OCI-LY1 (cell line): ENCODE data around the gene TMEM131.
A peak's percentile ranks its signal among the peaks of the same experiment; 100 is the strongest.

Source experiments
- H2AFZ ChIP-seq: fragments of 200-600 bp; sonication (generic), shearing (Covaris generic); 2 replicates; pipeline ENCODE4 v1.6.0; 2014; ENCODE audit warnings: antibody characterized with exemption, mild to moderate bottlenecking, low read length
- H3F3A ChIP-seq: fragments of 200-600 bp; sonication (generic), shearing (Covaris generic); 2 replicates; pipeline ENCODE4 v1.6.0; 2014; ENCODE audit warnings: mild to moderate bottlenecking, antibody characterized with exemption, low read length, moderate library complexity; ENCODE audit not compliant: insufficient read depth
- H3K27ac ChIP-seq: fragments of 200-600 bp; sonication (generic); 2 replicates; pipeline ENCODE4 v1.5.1; 2014; ENCODE audit warnings: low read length, mixed run types, mild to moderate bottlenecking, low read depth; ENCODE audit not compliant: poor library complexity, severe bottlenecking
- H3K27me3 ChIP-seq: fragments of 200-600 bp; sonication (generic); 2 replicates; pipeline ENCODE4 v1.6.0; 2014; ENCODE audit warnings: antibody characterized with exemption, mild to moderate bottlenecking, low read length, moderate library complexity; ENCODE audit not compliant: insufficient read depth
- H3K36me3 ChIP-seq: fragments of 200-600 bp; sonication (generic); 2 replicates; pipeline ENCODE4 v1.6.1; 2014; ENCODE audit warnings: mild to moderate bottlenecking, antibody characterized with exemption, low read length, moderate library complexity, mixed read lengths; ENCODE audit not compliant: insufficient read depth
- H3K4me1 ChIP-seq: fragments of 200-600 bp; sonication (generic); 2 replicates; pipeline ENCODE4 v1.5.1; 2014; ENCODE audit warnings: mild to moderate bottlenecking, low read length, moderate library complexity; ENCODE audit not compliant: insufficient read depth, severe bottlenecking
- H3K4me2 ChIP-seq: fragments of 200-600 bp; sonication (generic), shearing (Covaris generic); 2 replicates; pipeline ENCODE4 v1.6.1; 2014; ENCODE audit warnings: low read length
- H3K4me3 ChIP-seq: fragments of 200-600 bp; sonication (generic); 2 replicates; pipeline ENCODE4 v1.5.1; 2014; ENCODE audit warnings: low read length, low read depth, mild to moderate bottlenecking, mixed read lengths; ENCODE audit not compliant: poor library complexity, severe bottlenecking
- H3K79me2 ChIP-seq: fragments of 200-600 bp; shearing (Covaris generic); 2 replicates; pipeline ENCODE4 v1.6.1; 2016; ENCODE audit warnings: mixed run types, low read length, mixed read lengths; ENCODE audit not compliant: insufficient read depth
- H3K9ac ChIP-seq: fragments of 200-600 bp; sonication (generic), shearing (Covaris generic); 2 replicates; pipeline ENCODE4 v1.6.1; 2014; ENCODE audit warnings: mild to moderate bottlenecking, low read length, mixed read lengths
- H3K9me2 ChIP-seq: fragments of 200-600 bp; sonication (generic), shearing (Covaris generic); 2 replicates; pipeline ENCODE4 v1.6.1; 2014; ENCODE audit warnings: low read depth, mild to moderate bottlenecking, low read length, mixed read lengths
- H3K9me3 ChIP-seq: fragments of 200-600 bp; shearing (Covaris generic); 2 replicates; pipeline ENCODE4 v1.6.1; 2014; ENCODE audit warnings: low read length, mixed read lengths
- H4K20me1 ChIP-seq: fragments of 200-600 bp; sonication (generic), shearing (Covaris generic); 2 replicates; pipeline ENCODE4 v1.6.0; 2016; ENCODE audit warnings: mild to moderate bottlenecking, low read length; ENCODE audit not compliant: insufficient read depth
- CTCF ChIP-seq: fragments of 200-600 bp; sonication (generic), shearing (Covaris generic); IDR thresholded peaks from 2 replicates; pipeline ENCODE4 v1.5.1; 2017; ENCODE audit warnings: mild to moderate bottlenecking, antibody characterized with exemption, low read length, moderate library complexity, mixed read lengths
- EZH2 ChIP-seq: fragments of 200-600 bp; sonication (generic), shearing (Covaris generic); IDR thresholded peaks from 2 replicates; pipeline ENCODE4 v1.8.0; 2017; ENCODE audit warnings: borderline replicate concordance, mixed run types, mild to moderate bottlenecking, antibody characterized with exemption, low read length, moderate library complexity, mixed read lengths

TMEM131 gene

GRCh38 chr2:97871096-97871780, 124.5 kb downstream of the TMEM131 start:
- Histone ChIP-seq H3K27me3 (no peaks in the 10 kb centered on the region), H3K9ac (no peak overlapping the region), H3K4me1 (peaks cover 16% of the 10 kb centered on the region), H3K9me3 (no peaks in the 10 kb centered on the region), H2AFZ (no peak overlapping the region), H3K4me2 (no peak overlapping the region), H3F3A (no peaks in the 10 kb centered on the region), H3K36me3 (peaks cover 10% of the 10 kb centered on the region; the same call in 1 of the 2 replicates), H3K4me3 (no peak overlapping the region), H3K27ac (no peak overlapping the region), H3K79me2 (no peaks in the 10 kb centered on the region), H4K20me1 (no peaks in the 10 kb centered on the region; the same call in 1 of the 2 replicates), H3K9me2 (no peaks in the 10 kb centered on the region)
- TF ChIP-seq CTCF (no peak), EZH2 (no peak)

DNA sequence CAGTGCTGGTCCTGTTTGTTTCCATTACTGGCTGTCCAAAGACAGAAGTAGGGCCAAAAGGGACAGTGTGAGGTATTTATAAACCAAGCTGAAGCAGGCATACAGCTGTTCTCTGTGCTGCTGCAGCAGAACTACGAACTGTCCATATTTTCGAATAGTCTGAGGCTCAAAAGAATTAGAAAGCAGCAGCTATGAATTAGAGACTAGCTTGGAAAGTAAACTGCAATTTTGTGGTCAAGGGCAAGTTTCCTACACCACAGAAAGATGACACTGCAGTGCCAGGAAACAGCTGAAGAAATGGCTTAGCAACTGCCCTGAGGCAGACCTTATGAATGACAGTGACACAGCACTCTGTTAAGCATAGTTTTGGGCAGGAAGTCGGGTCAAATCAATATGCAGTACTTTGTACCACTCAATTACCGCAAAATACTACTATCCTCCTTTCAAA, 125.3 kb downstream of the TMEM131 start:
- no peak overlapping the region for H3K9ac ChIP-seq
- H3K27me3 ChIP-seq: no peaks in the 10 kb centered on the region
- peak; percentile 25; the same call in 1 of the 2 replicates for TF ChIP-seq CTCF
- no peak for TF ChIP-seq EZH2
- H3K36me3 ChIP-seq: peaks cover 10% of the 10 kb centered on the region; the same call in 1 of the 2 replicates
- H3K4me2 ChIP-seq: no peak overlapping the region
- no peaks in the 10 kb centered on the region for H3K79me2 ChIP-seq
- no peak overlapping the region for H3K4me3 ChIP-seq
- H3K4me1 ChIP-seq: peaks cover 16% of the 10 kb centered on the region
- H3K9me2 ChIP-seq: no peaks in the 10 kb centered on the region
- H3F3A ChIP-seq: no peaks in the 10 kb centered on the region
- no peak overlapping the region for H2AFZ ChIP-seq
- H3K9me3 ChIP-seq: no peaks in the 10 kb centered on the region
- H4K20me1 ChIP-seq: no peaks in the 10 kb centered on the region; the same call in 1 of the 2 replicates
- H3K27ac ChIP-seq: no peak overlapping the region

GRCh38 chr2:97869722-97870346, 125.9 kb downstream of the TMEM131 start:
- Histone ChIP-seq H4K20me1 (no peaks in the 10 kb centered on the region; the same call in 1 of the 2 replicates), H3K9me2 (no peaks in the 10 kb centered on the region), H3K4me2 (no peak overlapping the region), H3K9ac (no peak overlapping the region), H3K27ac (no peak overlapping the region), H3F3A (no peaks in the 10 kb centered on the region), H3K4me3 (no peak overlapping the region), H3K36me3 (peaks cover 10% of the 10 kb centered on the region; the same call in 1 of the 2 replicates), H3K4me1 (peaks cover 16% of the 10 kb centered on the region), H3K79me2 (no peaks in the 10 kb centered on the region), H3K27me3 (no peaks in the 10 kb centered on the region), H3K9me3 (no peaks in the 10 kb centered on the region), H2AFZ (no peak overlapping the region)
- no peak for TF ChIP-seq EZH2
- TF ChIP-seq CTCF: no peak
